Activated T-cell treated with anti-CD3 and anti-CD28 coated beads for 48 hours (primary cell): ENCODE measurements around the gene GABRG3.

ENCODE experiments used
- DNase-seq: peaks from one replicate; pipeline ENCODE4 v3.0.0-alpha.2; 2020; ENCODE audit warnings: low read depth

GABRG3 gene

DNA sequence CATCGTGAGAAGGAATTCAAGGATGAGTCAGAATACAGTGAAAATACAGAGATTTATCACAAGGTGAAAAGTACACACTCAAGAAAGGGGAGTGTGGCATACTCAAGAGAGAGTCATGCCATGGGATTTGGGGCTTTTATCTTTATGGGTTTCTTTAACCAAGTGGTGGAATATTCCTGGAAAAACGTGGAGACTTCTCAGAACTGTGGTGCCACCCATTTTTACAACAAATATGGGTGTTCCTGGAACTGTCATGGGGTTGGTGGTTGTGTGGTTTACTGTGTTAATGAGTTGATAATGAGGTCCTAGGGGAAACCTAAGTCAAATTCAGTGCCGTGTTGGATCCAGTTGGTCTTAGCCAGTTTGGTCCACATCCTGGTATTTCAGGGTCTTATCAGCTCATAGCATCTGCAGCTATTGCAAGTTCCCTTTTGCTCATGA lies 497.2 kb downstream of the GABRG3 start:
- DNase-seq = no peak

DNA sequence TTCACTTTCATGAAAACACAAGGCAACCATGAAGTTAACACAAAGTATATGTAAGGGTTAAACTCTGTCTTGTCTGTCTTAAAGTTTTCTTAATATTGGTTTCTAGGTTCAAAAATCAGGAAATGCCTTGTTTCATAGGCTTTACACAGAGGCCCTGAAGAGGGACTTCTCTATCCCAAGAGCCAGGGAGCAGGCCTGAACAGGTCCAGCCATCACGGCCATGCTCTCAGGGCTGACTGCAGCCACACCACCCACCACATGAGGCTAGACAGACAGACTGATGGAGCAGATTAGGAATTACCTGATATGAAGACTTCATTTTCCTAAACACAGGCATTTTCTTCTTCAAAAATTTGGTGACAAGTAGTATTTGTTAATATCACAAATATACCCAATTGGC lies 502.9 kb downstream of the GABRG3 start:
- no peak for DNase-seq

DNA sequence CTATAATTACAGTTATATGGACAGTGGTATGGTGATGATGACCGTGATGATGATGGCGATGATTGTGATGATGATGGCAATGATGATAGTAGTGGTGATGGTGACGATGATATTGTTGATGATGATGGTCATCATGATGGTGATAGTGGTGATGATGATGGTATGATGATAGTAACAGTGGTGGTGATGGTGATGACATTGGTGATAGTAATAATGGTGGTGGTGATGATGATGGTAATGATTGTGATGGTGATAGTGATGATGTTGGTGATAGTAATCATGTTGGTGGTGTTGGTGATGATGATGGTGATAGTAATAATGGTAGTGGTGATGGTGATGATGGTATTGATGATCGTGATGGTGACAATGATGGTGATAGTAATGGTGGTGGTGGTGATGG lies 504.4 kb downstream of the GABRG3 start:
- DNase-seq = no peak

DNA sequence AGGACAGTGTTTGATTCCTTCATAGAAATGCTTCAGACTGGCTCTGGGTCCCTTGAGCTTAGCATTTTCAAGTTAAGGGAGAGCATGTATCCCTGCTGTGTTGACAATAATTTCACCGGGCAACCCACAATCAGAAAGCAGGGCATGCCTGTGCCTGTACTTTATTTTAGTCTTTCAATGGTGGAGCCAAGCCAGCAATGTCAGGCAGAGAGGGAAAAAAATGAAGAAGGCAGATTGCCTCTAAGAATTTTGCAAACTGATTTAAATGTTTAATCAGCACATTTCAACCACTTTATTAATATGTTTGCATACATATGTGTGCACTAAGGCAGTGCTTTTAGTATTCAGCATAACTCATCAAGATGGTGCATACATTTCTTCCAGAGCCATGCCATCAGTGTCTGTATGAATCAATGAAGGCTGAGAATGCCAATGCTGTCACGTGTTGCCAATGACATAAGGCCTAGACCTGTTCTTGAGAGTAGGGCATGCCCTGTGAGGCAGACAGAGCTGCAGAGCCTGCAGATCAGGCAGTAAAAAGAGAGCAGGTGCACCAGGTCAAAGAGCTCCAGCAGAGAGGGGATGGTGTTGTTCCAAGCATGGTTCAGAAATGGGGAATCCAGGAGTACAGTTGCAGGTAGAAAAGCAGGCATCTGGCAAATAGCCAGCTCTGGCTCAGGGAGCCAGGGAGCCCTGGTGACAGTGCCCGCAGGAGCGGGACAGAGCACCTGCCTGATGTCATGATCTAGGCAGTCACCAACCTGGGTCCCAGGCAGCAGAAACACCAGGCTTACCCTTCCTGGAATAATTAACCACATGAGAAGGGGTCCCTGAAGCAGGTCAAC lies 508.5 kb downstream of the GABRG3 start:
- DNase-seq = no peak

DNA sequence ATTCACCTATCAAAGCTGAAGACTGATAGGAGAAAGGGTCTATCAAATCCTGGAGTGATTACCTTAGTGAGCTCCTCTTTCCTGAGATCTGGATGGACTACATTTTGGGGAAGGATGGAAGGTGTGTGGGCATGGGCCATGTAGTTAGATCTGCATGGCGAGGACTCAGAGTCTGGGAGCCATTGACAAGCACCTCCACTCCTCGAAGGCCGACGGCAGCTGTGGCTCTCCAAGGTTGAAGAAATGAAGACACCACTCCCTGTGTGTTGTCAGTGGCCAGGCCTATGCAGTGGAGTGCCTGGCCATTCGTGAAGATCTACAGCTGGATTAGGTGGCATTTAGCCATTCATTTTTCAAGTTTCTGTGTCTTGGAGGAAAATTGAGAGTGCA lies 509.2 kb downstream of the GABRG3 start:
- no peak for DNase-seq

DNA sequence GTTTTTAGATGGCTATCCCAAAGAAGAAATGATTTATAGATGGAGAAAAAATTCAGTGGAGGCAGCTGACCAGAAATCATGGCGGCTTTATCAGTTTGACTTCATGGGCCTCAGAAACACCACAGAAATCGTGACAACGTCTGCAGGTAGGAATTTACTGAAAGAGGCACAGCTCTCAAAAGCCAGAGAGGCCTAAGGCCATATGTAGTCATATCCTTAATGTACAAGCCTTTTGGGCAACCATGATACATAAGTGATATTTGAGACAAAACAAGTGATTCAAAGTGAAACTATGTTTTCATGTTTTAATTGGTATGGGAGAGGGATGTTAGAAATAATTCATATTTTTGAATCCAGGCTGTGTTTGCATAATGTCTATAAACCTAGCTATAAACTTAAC lies 509.7 kb downstream of the GABRG3 start:
- DNase-seq = no peak

DNA sequence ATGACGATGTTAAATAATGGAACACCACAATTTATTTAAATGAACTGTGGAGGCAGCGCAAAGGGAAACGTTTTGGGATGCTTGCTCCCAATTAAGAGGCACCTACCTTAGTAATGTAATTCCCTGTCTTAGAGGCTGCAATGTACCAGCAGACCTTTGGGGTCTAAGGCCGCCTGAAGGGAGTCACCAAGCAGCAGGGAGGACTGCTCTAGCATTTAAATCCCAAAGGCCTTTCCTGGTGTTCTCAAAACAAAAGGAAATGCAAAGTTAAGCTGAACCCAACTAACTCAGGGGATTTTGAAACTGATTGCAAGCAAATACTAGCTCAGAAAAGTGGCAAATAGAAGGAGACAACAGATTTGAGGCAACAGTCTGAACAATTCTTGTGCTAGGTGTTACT lies 510.8 kb downstream of the GABRG3 start:
- no peak for DNase-seq

DNA sequence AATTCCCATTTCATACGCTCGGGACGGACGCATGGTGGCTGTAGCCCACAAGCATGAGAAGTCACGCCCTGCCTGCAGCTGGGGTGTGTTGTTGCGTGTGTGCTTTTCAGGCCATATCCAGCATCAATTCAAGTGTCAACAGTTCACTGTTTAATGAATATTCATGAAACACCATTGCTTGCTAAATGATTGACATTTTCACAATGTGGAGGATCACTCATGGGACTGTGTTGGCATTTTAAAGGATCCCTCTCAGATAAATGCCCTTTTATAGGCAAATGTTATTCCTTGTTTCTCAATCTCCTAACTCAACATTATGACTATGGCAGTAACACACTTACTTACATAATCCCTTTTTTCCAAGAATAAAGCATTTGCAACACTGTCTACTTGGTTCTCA lies 511.3 kb downstream of the GABRG3 start:
- no peak for DNase-seq

DNA sequence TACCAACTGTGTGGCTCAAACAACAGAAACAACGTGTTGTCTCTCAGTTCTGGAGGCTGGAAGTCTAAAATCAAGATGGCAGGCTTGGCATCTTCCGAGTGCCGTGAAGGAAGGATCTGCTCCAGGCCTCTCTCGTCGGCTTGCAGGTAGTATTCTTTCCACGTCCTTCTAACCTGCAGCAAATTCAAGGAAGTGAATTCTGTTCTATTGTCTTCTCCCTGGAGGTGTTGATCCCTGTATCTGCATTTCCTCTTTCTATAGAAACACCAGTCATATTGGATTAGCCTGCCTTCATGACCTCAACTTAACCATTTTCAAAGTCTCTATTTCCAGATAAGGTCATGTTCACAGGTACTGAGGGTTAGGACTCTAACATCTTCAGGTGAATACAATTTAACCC lies 512.1 kb downstream of the GABRG3 start:
- DNase-seq = no peak

DNA sequence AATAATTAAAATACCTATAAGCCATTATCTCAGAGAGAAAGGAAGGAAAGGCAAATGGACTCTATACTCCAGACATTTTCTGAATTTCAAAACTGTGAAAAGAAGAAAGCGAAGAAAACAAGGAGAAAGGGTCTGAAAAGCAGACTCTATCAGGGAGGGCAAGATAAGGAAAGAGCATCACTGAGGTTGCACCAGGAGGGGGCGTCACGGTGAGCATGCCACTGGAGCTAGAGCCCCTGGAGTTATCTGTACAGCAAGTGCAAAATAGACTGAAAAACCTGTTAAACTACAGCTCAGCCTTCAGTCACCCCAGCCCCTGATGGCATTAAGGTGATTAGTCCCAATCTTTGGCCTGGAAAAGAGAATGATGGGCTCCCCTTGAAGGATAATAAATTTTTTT lies 514.3 kb downstream of the GABRG3 start:
- no peak for DNase-seq

DNA sequence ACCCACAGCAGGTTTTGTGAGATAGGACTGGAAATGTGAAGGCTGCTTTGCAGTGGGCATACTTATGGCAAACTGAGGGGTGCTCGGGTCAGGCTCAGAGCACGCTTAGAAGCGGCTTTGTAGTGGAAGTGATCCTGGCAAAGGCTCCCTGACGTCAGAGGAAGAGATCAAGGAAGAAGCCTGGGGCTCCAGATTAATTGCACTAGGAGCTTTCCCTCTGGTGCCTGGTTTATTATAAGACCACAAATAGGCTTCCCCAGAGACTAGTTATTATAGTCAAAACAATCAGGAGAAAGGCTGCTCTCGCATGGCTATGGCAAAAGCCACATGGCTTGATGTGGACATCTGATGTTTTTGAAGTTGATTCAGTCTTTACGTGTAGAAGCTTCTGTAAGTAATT lies 515.1 kb downstream of the GABRG3 start:
- no peak for DNase-seq

DNA sequence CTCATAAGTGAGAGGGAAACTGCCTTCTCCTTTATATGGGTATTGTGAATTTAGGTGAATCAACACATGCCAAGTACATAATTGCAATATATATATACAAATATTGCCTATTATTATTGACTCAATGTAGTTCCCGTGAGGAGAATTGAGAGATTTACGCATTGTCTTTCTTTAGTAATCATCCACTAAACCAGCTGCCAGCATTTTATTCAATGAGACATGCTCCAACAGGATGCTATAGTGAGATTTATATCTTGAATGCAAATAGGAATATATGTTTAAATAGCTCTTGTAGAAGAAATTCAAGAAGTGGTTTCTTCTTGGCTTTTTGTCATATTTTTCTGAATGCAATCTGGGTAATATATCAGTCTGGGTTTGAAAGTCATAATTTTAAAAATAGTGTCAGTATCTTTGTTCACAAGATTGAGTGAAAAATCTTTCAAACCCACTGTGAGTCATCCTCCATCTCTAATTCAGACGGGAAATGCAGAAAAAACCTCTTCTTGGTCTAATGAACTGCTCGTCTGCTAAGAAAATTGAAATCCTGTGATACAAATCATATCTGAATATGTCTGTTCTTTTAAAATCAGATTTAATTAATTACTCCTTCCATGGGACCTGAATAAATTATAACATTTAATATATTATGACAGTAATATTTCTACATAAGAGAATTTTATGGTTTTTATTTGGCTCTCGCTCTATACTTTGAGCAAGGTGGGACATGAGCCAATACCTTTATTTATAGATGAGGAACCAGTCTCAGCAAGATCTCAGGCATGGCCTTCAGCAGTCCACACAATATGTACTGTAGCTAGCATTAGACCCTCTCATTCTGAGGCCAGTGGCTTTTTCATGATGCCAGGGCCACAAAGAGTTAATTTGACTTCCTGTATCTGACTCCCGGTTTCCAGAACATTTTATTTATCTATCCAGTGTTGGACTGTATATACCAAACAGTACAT lies 516.0 kb downstream of the GABRG3 start:
- DNase-seq = no peak

DNA sequence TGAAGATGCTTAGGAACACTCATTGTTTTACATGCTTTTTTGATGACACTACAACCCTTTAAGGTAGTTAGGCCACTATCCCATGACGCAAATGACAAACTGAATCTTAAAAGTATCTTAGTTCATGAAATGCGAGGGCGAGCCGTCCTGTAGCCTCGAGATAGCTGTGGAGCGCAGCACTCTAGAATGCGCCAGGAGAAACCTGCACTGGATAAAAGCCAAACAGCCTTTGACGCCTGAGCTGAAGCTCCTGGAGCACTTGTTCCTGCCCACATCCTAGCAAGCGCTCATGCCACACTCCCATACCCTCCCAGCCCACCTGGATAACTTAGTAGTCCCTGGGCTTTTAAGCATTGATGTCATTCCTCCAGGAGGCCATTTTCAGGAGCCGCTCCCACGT lies 516.9 kb downstream of the GABRG3 start:
- DNase-seq = no peak

DNA sequence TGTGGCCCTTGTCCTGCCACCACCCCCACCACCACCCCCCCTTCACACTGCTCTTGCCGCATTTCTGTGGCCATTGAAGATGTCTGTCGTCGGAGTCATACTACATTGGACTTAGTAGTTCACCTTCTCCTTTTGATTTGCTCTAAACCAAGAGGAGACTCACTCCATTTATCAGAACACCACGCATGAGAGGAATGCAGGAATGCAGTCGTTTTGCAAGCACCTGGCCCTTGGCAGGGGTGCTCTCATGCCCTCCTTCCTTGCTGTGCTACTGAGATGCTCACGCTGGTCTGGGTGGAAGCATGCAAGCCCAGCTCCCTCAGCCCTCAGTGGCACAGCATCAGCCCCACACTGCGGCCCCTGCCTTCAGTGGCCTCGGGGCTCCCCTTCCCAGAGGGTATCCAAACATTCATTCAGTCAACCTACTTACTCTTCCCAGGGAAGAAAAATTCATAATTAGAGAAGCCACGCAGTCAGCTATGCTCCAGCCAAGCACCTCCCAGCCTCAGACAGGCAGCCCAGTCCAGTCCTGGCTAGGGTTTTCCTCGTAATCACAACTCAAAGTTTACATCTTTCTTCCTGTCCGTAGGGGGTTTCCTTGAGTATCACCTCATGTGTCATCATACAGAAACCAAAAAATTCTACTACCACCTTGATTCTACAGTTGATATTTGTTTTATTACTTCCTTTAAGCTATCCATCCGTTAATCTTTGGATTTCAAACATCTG lies 520.0 kb downstream of the GABRG3 start:
- no peak for DNase-seq

DNA sequence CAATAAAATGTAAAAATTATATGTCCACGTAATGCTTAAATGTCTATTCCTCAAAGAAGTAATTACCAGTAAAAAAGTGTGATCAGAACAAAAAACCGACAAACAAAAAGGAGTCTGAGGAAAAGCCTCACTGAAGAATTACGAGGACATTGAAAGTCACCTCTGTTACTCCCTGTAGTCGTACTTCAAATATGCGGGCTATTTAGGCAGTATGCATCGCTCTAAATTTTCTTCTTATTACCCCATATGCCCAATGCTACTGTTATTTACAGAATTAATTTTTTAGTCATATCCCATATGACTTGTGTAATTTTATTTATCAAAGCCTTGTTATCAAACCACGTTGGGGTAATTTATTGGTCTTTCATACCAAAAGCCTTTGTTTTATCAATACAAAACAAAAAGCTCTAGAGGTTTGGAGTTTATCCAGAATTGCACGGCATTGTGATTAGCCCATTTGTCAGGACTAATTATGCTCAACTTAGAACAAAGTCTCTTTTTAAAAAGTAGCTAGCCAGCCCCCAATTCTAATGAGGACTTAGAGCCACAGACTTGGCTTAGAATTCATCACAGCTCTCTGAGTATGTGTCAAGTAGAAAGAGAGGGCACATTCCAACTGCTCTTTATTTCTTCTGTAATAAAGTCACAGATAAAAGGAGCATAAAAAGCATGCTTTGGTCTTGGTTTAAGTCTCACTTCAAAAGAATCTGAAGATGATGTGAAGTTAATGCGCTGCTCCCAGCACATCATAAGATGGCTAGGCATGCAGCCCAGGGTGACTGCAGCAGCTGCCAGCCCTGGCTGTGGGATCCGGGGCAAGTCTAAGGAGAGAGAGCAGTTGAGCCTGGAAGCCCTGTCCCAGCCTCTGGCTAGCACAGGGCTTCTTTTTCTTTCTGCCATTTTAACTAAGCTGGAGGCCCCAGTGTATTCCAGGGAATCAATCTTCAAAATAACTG lies 521.0 kb downstream of the GABRG3 start:
- no peak for DNase-seq

DNA sequence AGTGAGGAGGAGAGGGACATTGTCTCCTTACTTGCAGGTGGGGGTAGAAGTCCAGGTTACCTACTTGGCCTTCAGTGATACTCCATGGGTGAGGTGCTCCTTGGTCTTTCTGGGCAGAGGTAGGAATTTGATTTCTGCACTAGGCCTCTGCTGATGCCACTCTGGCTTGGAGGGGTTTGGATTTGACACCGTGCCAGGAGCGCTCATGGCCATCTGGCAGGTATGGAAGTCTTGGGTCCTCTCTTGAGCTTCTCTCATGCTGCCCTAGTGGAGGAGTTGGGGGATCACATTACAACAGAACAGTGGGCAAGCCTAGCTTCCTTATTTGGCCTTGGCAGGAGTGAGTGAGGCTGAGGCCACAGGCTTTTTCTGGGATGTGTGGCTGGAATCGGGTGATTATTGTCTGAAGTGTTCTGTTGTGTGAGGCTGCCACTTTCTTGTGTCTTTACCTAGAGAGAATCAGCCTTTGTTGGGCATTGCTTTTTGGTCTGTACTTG lies 525.0 kb downstream of the GABRG3 start:
- no peak for DNase-seq

DNA sequence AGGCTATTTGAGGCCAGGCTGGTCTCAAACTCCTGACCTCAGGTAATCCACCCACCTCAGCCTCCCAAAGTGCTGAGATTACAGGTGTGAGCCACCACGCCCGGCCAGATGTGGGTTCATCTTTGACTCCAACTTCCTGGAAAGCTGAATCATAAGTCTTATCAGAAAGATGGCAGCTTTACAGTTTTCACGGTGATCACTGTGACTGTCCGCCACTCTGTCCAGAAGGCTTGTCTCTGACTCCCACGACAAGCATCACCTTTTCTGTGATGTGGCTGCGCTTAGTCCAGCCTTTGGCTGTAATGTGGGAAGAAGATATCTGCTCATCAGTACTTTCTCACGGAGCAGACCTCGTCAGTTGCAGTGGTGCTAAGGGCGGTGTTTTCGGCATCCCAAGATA lies 527.7 kb downstream of the GABRG3 start:
- no peak for DNase-seq

DNA sequence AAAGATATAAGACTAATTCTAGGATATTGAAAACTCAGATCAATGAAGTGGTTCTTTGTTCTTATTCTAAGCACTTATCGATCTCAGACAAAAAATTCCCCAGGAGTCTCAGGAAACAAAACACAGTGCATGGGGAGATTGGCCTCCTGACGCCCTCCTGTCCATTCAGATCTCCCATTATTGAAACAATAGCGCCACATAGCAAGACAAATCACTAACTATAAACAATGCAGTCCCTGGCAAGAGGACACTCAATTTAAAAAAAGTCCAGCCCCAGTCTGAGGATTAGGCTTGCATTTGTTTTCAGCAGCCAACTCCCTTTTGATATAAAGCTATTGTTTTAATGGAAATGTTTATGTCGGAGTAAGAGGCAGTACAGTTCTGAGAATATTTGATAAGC lies 528.2 kb downstream of the GABRG3 start:
- no peak for DNase-seq

DNA sequence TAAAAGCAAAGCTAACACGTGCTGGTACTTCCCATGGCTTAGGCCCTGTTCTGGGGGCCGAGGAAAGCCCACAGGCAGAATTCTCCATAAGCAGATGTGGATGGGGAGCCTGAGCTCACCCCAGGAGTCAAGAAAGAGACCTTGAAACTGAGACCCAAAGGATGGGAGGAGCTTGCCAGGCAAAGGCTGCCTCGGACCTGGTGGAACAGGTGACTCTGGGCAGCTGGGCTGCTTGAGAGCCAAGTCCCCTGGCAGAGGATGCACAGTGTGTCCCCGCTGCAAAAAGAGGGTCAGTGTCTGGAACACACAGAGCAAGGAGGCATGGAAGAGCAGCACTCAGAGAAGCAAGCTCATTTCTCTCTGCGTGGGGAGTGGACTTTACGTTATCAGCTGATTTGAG lies 528.7 kb downstream of the GABRG3 start:
- no peak for DNase-seq

DNA sequence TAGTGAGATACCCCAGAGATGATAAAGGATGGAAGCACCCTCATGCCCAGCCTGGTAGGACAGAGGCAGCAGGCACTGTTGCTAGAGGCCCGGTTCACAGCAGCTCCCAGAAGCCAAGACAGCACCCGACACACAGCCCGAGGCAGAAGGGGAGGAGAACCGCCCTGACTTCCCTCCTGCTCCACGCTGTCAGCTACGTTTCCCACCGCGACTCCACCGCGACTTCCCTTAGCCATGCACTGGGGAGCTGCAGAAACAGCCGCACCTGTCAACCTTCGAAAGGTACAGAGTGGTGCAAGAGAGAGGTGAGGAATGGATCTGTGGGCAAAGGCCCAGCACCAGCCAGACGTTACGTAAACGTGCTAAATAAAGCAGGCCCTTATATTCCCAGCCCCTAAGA lies 529.2 kb downstream of the GABRG3 start:
- no peak for DNase-seq

DNA sequence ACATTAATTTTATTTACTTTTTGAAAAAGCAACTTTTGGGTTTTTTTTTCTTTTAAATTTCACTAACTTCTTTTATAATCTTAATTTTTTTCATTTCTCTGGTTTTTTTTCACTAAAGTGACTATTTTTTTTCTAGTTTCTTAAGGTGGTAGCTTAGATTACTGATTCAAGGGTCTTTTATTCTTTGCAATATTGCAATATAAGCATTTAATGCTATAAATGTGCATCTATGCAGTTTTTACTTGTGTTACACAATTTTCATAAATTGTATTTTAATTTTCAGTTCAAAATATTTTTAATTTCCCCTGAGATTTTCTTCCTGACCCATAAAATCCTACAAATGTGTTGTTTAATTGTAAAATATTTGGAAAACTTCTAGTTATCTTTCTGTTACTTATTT lies 535.8 kb downstream of the GABRG3 start:
- no peak for DNase-seq
